ENCODE results near the gene OR51A7. TPM values are rescaled to one million over a fixed set of nuclear protein-coding genes. Genes with fewer than 3 reads are reported as not detected.

Gene OR51A7
- total RNA-seq, 1 donor from 2014 or later, result not detected

DNA sequence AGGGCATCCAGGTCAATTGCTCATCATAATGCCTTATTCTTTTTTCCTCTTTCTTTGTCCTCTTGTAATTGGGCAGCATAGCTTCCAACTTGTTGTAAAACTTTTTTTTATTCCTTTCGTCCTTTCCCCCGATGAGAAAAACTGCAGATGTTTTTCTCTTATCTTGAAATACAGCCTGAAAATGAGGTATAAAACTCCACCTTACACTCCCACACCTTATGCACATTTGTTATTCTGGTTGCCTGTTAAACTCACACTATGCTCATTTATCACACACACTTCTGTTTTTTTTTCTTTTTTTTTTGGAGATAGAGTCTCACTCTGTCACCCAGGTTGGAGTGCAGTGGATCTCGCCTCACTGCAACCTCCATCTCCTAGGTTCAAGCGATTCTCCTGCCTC lies 53.8 kb downstream of the OR51A7 start:
- no peak for DNase-seq

Other genes starting within 250 kb of the OR51A7 start
- gene OR51E2, start 205.9 kb upstream of the OR51A7 start, total RNA-seq, result not detected in 2 replicates
- not detected in 2 replicates for gene MMP26, start 199.0 kb upstream of the OR51A7 start, total RNA-seq
- gene OR51F1, start 133.8 kb upstream of the OR51A7 start, total RNA-seq, result not detected in 2 replicates
- gene OR52R1, start 99.4 kb upstream of the OR51A7 start, total RNA-seq, result not detected in 2 replicates
- gene OR51F2, start 82.5 kb upstream of the OR51A7 start, total RNA-seq, result not detected in 2 replicates
- not detected in 2 replicates for gene OR51S1, start 54.6 kb upstream of the OR51A7 start, total RNA-seq
- gene OR51T1, start 21.9 kb upstream of the OR51A7 start, total RNA-seq, result not detected in 2 replicates
- gene OR51G2, start 15.6 kb downstream of the OR51A7 start, total RNA-seq, result not detected in 2 replicates
- not detected in 2 replicates for gene OR51G1, start 20.6 kb downstream of the OR51A7 start, total RNA-seq
- gene OR51A4, start 43.8 kb downstream of the OR51A7 start, total RNA-seq, result not detected in 2 replicates
- gene OR51A2, start 51.9 kb downstream of the OR51A7 start, total RNA-seq, result not detected in 2 replicates
- gene OR51L1, start 91.1 kb downstream of the OR51A7 start, total RNA-seq, result not detected in 2 replicates
- gene OR52J3, start 142.7 kb downstream of the OR51A7 start, total RNA-seq, result not detected in 2 replicates
- not detected in 2 replicates for gene OR52E2, start 155.8 kb downstream of the OR51A7 start, total RNA-seq
- gene OR52E1, start 165.8 kb downstream of the OR51A7 start, total RNA-seq, result not detected in 2 replicates
- not detected in 2 replicates for gene OR52A5, start 234.6 kb downstream of the OR51A7 start, total RNA-seq

Data from dermis blood vessel endothelial cell (primary cell).